Smooth muscle cell (in vitro differentiated cells): ENCODE measurements around the gene PRKAR1A. TPM values are rescaled to one million over a fixed set of nuclear protein-coding genes. Genes with fewer than 3 reads are reported as not detected.

Experiments
- DNase-seq: peaks from one replicate; lab custom pipeline; 2025; ENCODE audit not compliant: unreplicated experiment; lab: John Stamatoyannopoulos, UW
- H2AFZ ChIP-seq: fragments of 200-600 bp; sonication (generic); 2 replicates; pipeline ENCODE4 v1.6.0; 2016; ENCODE audit warnings: antibody characterized with exemption, low read depth, mild to moderate bottlenecking
- H3F3A ChIP-seq: fragments of 200-600 bp; sonication (generic); 2 replicates; pipeline ENCODE4 v1.6.0; 2017; ENCODE audit warnings: antibody characterized with exemption, low read depth
- H3K27ac ChIP-seq: fragments of 200-600 bp; sonication (generic); 2 replicates; pipeline ENCODE4 v1.5.1; 2016; ENCODE audit warnings: low read depth, mild to moderate bottlenecking
- H3K27me3 ChIP-seq: fragments of 200-600 bp; sonication (generic); 2 replicates; pipeline ENCODE4 v1.6.1; 2016; ENCODE audit warnings: low read depth, mild to moderate bottlenecking
- H3K36me3 ChIP-seq: fragments of 200-600 bp; sonication (generic); 2 replicates; pipeline ENCODE4 v1.5.1; 2016; ENCODE audit warnings: low read depth
- H3K4me1 ChIP-seq: fragments of 200-600 bp; sonication (generic); 2 replicates; pipeline ENCODE4 v1.5.1; 2016; ENCODE audit warnings: low read depth
- H3K4me2 ChIP-seq: fragments of 200-600 bp; sonication (generic); 2 replicates; pipeline ENCODE4 v1.6.0; 2016; ENCODE audit warnings: mild to moderate bottlenecking
- H3K4me3 ChIP-seq: fragments of 200-600 bp; sonication (generic); 2 replicates; pipeline ENCODE4 v1.5.1; 2016; ENCODE audit warnings: mild to moderate bottlenecking
- H3K79me2 ChIP-seq: fragments of 200-600 bp; sonication (generic); 2 replicates; pipeline ENCODE4 v1.6.0; 2016; ENCODE audit warnings: low read depth, mild to moderate bottlenecking
- H3K9ac ChIP-seq: fragments of 200-600 bp; sonication (generic); 2 replicates; pipeline ENCODE4 v1.6.0; 2016; ENCODE audit warnings: low read depth
- H3K9me3 ChIP-seq: fragments of 200-600 bp; sonication (generic); replicated peaks from 2 replicates; pipeline ENCODE4 v1.5.1; 2016; ENCODE audit warnings: low read depth
- H4K20me1 ChIP-seq: fragments of 200-600 bp; sonication (generic); 2 replicates; pipeline ENCODE4 v1.6.0; 2016; ENCODE audit warnings: low read depth
- CTCF ChIP-seq: fragments of 200-600 bp; sonication (generic); IDR thresholded peaks from 2 replicates; pipeline ENCODE4 v1.5.1; 2017; ENCODE audit warnings: borderline replicate concordance, mild to moderate bottlenecking, antibody characterized with exemption; ENCODE audit not compliant: insufficient read depth, poor library complexity, severe bottlenecking
- WGBS: methylation state at CpG from one replicate; pipeline ENCODE4 v1.1.7; 2016; ENCODE audit warnings: low lambda C conversion rate; 5-methylcytosine and 5-hydroxymethylcytosine counted together
- polyA plus RNA-seq: library from polyadenylated mRNA; unstranded; fragments of >200 nt; fragmentation: Nextera tagmentation; extraction: Ambion mirVana; gene quantifications from 2 replicates; pipeline ENCODE4 v1.2.1, GENCODE V29; 2016
- total RNA-seq: library from RNA; depleted of rRNA; stranded (reverse); fragments of >200 nt; gene quantifications from 2 replicates; pipeline ENCODE4 v1.2.3, GENCODE V29; 2014

Gene PRKAR1A
- total and polyA plus RNA-seq, 2 experiments from 2014 or later = 302 to 340 TPM

DNA sequence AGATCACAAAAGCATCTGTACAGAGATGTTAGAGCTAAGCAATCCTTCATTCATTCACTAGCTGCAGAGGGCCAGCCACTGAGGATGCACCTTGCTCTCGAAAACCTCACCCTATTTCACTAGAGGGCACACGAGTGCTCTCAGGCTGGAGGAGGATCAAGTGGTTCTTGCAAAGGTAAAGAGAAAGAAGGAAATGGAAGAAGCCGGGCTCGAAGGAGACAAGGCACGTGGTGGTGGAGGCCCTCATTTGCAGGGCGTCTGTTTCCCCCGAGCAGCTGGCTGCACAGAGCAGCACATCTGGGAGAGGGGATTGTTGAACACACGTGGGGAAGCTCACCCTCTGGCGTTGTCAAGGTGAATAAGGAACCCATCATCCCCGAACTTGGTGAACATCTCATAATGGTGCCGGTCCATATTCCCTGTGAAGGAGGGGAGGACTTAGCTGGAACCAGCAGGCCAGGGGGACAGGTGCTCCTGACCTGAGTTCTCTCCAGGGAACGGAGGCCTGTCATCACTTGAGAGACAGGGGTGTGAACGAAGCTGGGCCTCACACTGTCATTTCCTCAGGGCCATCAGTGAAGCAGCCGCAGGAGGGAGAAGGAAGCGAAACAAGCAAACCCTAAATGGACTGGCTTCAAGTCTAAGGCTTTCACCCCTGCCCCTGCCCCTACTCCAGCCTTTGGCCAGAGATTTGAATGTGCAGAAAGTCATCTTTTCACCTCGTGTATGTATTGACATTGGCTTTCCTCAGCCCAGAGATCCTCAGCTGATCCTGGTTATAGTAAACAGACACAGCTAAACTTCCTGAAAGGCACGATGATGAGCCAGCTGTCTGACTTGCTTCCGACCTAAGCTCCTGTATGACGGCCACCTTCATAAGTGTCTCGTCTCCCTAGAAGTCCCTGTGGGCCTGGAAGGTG is 27.6 kb downstream of the PRKAR1A start:
- Histone ChIP-seq H3F3A (peaks cover 19% of the 10 kb centered on the region), H3K9me3 (no peaks in the 10 kb centered on the region), H3K4me1 (no peaks in the 10 kb centered on the region), H3K27me3 (no peaks in the 10 kb centered on the region), H3K9ac (no peak overlapping the region), H2AFZ (no peak overlapping the region), H3K36me3 (no peaks in the 10 kb centered on the region), H3K79me2 (no peaks in the 10 kb centered on the region), H4K20me1 (peaks cover 33% of the 10 kb centered on the region), H3K4me3 (no peak overlapping the region), H3K4me2 (no peak overlapping the region), H3K27ac (peak overlapping the region; percentile 11)
- 87% methylated on average over 20 of the region's 20 CpGs for WGBS
- no peak for DNase-seq
- no peak for TF ChIP-seq CTCF

DNA sequence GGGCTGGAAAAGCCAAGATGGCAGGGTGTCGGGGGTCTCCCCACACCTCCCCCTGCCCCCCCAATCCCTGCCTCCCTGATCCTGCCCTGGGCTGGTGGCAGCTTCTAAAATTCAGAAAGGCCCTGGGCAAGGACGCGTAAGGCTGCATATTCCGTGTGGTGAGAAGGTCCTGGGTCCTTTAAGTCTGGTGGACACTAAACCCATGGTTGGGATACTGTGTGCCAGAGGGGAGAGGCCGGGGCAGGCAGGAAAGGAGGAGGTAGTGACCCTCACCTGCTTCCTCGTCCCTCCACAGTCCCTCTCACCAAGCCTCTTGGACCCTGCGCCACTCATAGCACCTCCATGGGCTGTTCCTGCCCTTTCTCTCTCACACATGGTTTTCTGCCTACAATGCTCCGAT is 28.8 kb downstream of the PRKAR1A start:
- Histone ChIP-seq H3K4me3 (no peak overlapping the region), H3K36me3 (no peaks in the 10 kb centered on the region), H2AFZ (no peak overlapping the region), H3K79me2 (no peaks in the 10 kb centered on the region), H3K4me2 (no peak overlapping the region), H3F3A (peaks cover 15% of the 10 kb centered on the region), H3K27ac (no peak overlapping the region), H3K4me1 (no peaks in the 10 kb centered on the region), H3K9me3 (no peaks in the 10 kb centered on the region), H3K27me3 (no peaks in the 10 kb centered on the region), H4K20me1 (peaks cover 23% of the 10 kb centered on the region), H3K9ac (no peak overlapping the region)
- WGBS = 96% methylated on average over 6 of the region's 8 CpGs
- no peak for TF ChIP-seq CTCF
- no peak for DNase-seq

DNA sequence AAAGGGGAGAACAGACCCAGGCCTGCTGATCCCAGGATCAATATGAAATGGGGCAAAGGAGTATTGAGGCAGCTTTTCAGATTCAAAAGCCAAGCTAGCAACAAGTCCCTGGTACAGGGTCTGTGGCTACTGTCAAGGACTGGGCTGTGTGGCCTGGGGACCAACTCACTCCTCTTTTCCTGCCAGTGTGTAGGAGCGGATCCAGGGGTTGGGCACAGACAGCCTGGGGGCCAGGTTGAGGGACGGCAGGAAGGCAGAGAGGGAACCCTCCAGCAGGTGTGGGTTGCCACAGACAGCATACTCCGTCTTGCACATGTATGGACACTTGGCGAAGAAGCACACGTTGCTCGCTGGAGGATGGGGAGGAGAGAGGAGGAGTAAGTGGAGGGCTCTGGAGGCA is 29.6 kb downstream of the PRKAR1A start:
- no peak overlapping the region for H2AFZ ChIP-seq
- WGBS = 97% methylated on average over 6 of the region's 6 CpGs
- H3K79me2 ChIP-seq = no peaks in the 10 kb centered on the region
- peaks cover 12% of the 10 kb centered on the region for H3F3A ChIP-seq
- no peak for DNase-seq
- H3K36me3 ChIP-seq = no peaks in the 10 kb centered on the region
- H3K9ac ChIP-seq = no peak overlapping the region
- H3K4me2 ChIP-seq = no peak overlapping the region
- H3K27ac ChIP-seq = no peak overlapping the region
- H3K4me3 ChIP-seq = no peak overlapping the region
- no peaks in the 10 kb centered on the region for H3K27me3 ChIP-seq
- no peaks in the 10 kb centered on the region for H3K4me1 ChIP-seq
- H3K9me3 ChIP-seq = no peaks in the 10 kb centered on the region
- TF ChIP-seq CTCF = no peak
- peaks cover 16% of the 10 kb centered on the region for H4K20me1 ChIP-seq
